Activated CD4-positive, alpha-beta T cell treated with anti-CD3 and anti-CD28 coated beads, Interleukin-2, amount 10 ng/mL, durations not matched to agents 24 days and 14 days (primary cell): ENCODE results near the gene ADK. TPM values are rescaled to one million over a fixed set of nuclear protein-coding genes. Genes with fewer than 3 reads are reported as not detected.
A peak's percentile ranks its signal among the peaks of the same experiment; 100 is the strongest.

Source experiments
- DNase-seq: peaks from one replicate; pipeline ENCODE4 v3.0.0; 2022
- H3K27ac Mint-ChIP-seq: one replicate; pipeline ENCODE4 v1.8.0; 2022; ENCODE audit warnings: mild to moderate bottlenecking, mixed read lengths
- H3K27me3 Mint-ChIP-seq: one replicate; pipeline ENCODE4 v1.8.0; 2022; ENCODE audit warnings: mixed read lengths
- H3K36me3 Mint-ChIP-seq: one replicate; pipeline ENCODE4 v1.8.0; 2022; ENCODE audit warnings: low read depth, mild to moderate bottlenecking, mixed read lengths
- H3K4me1 Mint-ChIP-seq: one replicate; pipeline ENCODE4 v1.8.0; 2021; ENCODE audit warnings: mixed read lengths
- H3K4me3 Mint-ChIP-seq: one replicate; pipeline ENCODE4 v1.8.0; 2022; ENCODE audit warnings: mild to moderate bottlenecking, moderate library complexity, mixed read lengths
- H3K9me3 Mint-ChIP-seq: one replicate; pipeline ENCODE4 v1.8.0; 2021; ENCODE audit warnings: mixed read lengths
- intact Hi-C: fragments of 100-400 bp; cut with micrococcal nuclease; formaldehyde crosslinking; loops from one replicate; pipeline ENCODE4 v1.15.1; 2023
- total RNA-seq: library from RNA; stranded (reverse); gene quantifications from 2 replicates; pipeline ENCODE4 v1.2.3, GENCODE V29; 2022

Gene ADK
- total RNA-seq, 1 donor from 2014 or later, result 54.8 TPM

GRCh38 chr10:74589226-74589673 is 438.2 kb downstream of the ADK start:
- intact Hi-C loops, result loop anchor here (1.0 to 10.0 kb wide), 9 partner anchors 224 to 622 kb away; partner anchors contain the start of genes KAT6B, SAMD8 and VDAC2
- Mint-ChIP-seq H3K4me1 (peaks cover 49% of the 10 kb centered on the region), H3K27ac (peak overlapping the region; percentile 80), H3K27me3 (no peaks in the 10 kb centered on the region), H3K36me3 (peaks cover 10% of the 10 kb centered on the region), H3K9me3 (no peaks in the 10 kb centered on the region), H3K4me3 (no peak overlapping the region)
- DNase-seq, result peak; percentile 94

- H3K9me3 Mint-ChIP-seq, result no peaks in the 10 kb centered on the region
- H3K4me1 Mint-ChIP-seq, result peaks cover 47% of the 10 kb centered on the region
- peaks cover 10% of the 10 kb centered on the region for H3K36me3 Mint-ChIP-seq
- intact Hi-C loops, result loop anchor here (1.0 to 10.0 kb wide), 9 partner anchors 225 to 621 kb away; partner anchors contain the start of genes KAT6B, SAMD8 and VDAC2
- DNase-seq, result no peak
- H3K27me3 Mint-ChIP-seq, result no peaks in the 10 kb centered on the region
- H3K27ac Mint-ChIP-seq, result peak overlapping the region; percentile 61
- no peak overlapping the region for H3K4me3 Mint-ChIP-seq
Observed at GRCh38 chr10:74589851-74590250, 438.8 kb downstream of the ADK start.

- DNase-seq, result no peak
- intact Hi-C loops, result no loop called here
- peaks cover 28% of the 10 kb centered on the region for H3K4me1 Mint-ChIP-seq
- no peaks in the 10 kb centered on the region for H3K27me3 Mint-ChIP-seq
- H3K4me3 Mint-ChIP-seq, result no peak overlapping the region
- peak overlapping the region; percentile 80 for H3K27ac Mint-ChIP-seq
- H3K36me3 Mint-ChIP-seq, result peaks cover 16% of the 10 kb centered on the region
- H3K9me3 Mint-ChIP-seq, result no peaks in the 10 kb centered on the region
Observed at GRCh38 chr10:74593470-74593869, 442.4 kb downstream of the ADK start.

- H3K4me3 Mint-ChIP-seq, result no peak overlapping the region
- H3K4me1 Mint-ChIP-seq, result peaks cover 22% of the 10 kb centered on the region
- H3K27me3 Mint-ChIP-seq, result no peaks in the 10 kb centered on the region
- no peak overlapping the region for H3K27ac Mint-ChIP-seq
- intact Hi-C loops, result no loop called here
- H3K36me3 Mint-ChIP-seq, result peaks cover 10% of the 10 kb centered on the region
- DNase-seq, result no peak
- H3K9me3 Mint-ChIP-seq, result no peaks in the 10 kb centered on the region
Observed at GRCh38 chr10:74596713-74597112, 445.7 kb downstream of the ADK start.

GRCh38 chr10:74598891-74599566 is 448.0 kb downstream of the ADK start:
- intact Hi-C loops, result loop anchor here (2.0 kb wide), 1 partner anchor 14 kb away; no protein-coding TSS in a partner anchor
- Mint-ChIP-seq H3K4me1 (peaks cover 12% of the 10 kb centered on the region), H3K27ac (no peak overlapping the region), H3K9me3 (peaks cover 9% of the 10 kb centered on the region), H3K36me3 (peaks cover 15% of the 10 kb centered on the region), H3K4me3 (no peak overlapping the region), H3K27me3 (no peaks in the 10 kb centered on the region)
- no peak for DNase-seq

- no peaks in the 10 kb centered on the region for H3K27me3 Mint-ChIP-seq
- DNase-seq, result no peak
- H3K9me3 Mint-ChIP-seq, result peaks cover 14% of the 10 kb centered on the region
- H3K36me3 Mint-ChIP-seq, result peaks cover 21% of the 10 kb centered on the region
- H3K4me1 Mint-ChIP-seq, result peaks cover 12% of the 10 kb centered on the region
- intact Hi-C loops, result loop anchor here (2.0 kb wide), 1 partner anchor 15 kb away; no protein-coding TSS in a partner anchor
- no peak overlapping the region for H3K27ac Mint-ChIP-seq
- no peak overlapping the region for H3K4me3 Mint-ChIP-seq
Observed at GRCh38 chr10:74599672-74600071, 448.7 kb downstream of the ADK start.

- Mint-ChIP-seq H3K4me3 (no peak overlapping the region), H3K27me3 (no peaks in the 10 kb centered on the region), H3K36me3 (peaks cover 26% of the 10 kb centered on the region), H3K9me3 (peaks cover 19% of the 10 kb centered on the region), H3K27ac (no peak overlapping the region), H3K4me1 (peaks cover 12% of the 10 kb centered on the region)
- DNase-seq, result no peak
- intact Hi-C loops, result no loop called here
Observed at GRCh38 chr10:74600170-74600569, 449.1 kb downstream of the ADK start.

- peaks cover 22% of the 10 kb centered on the region for H3K9me3 Mint-ChIP-seq
- H3K4me3 Mint-ChIP-seq, result no peak overlapping the region
- intact Hi-C loops, result no loop called here
- peaks cover 29% of the 10 kb centered on the region for H3K36me3 Mint-ChIP-seq
- H3K4me1 Mint-ChIP-seq, result peaks cover 9% of the 10 kb centered on the region
- DNase-seq, result no peak
- H3K27ac Mint-ChIP-seq, result no peak overlapping the region
- no peaks in the 10 kb centered on the region for H3K27me3 Mint-ChIP-seq
Observed at GRCh38 chr10:74602576-74602975, 451.6 kb downstream of the ADK start.

- H3K36me3 Mint-ChIP-seq, result peaks cover 17% of the 10 kb centered on the region
- H3K9me3 Mint-ChIP-seq, result peaks cover 7% of the 10 kb centered on the region
- no peaks in the 10 kb centered on the region for H3K27me3 Mint-ChIP-seq
- DNase-seq, result no peak
- no peak overlapping the region for H3K27ac Mint-ChIP-seq
- H3K4me1 Mint-ChIP-seq, result peaks cover 4% of the 10 kb centered on the region
- intact Hi-C loops, result no loop called here
- no peak overlapping the region for H3K4me3 Mint-ChIP-seq
Observed at GRCh38 chr10:74610299-74610698, 459.3 kb downstream of the ADK start.

- intact Hi-C loops, result no loop called here
- peaks cover 13% of the 10 kb centered on the region for H3K36me3 Mint-ChIP-seq
- peaks cover 4% of the 10 kb centered on the region for H3K4me1 Mint-ChIP-seq
- H3K4me3 Mint-ChIP-seq, result no peak overlapping the region
- H3K27ac Mint-ChIP-seq, result no peak overlapping the region
- H3K9me3 Mint-ChIP-seq, result peaks cover 10% of the 10 kb centered on the region
- no peaks in the 10 kb centered on the region for H3K27me3 Mint-ChIP-seq
- no peak for DNase-seq
Observed at GRCh38 chr10:74612195-74612594, 461.2 kb downstream of the ADK start.

- Mint-ChIP-seq H3K4me1 (no peaks in the 10 kb centered on the region), H3K27me3 (no peaks in the 10 kb centered on the region), H3K36me3 (peaks cover 22% of the 10 kb centered on the region), H3K9me3 (peaks cover 30% of the 10 kb centered on the region), H3K4me3 (no peak overlapping the region), H3K27ac (no peak overlapping the region)
- no peak for DNase-seq
- intact Hi-C loops, result no loop called here
Observed at GRCh38 chr10:74620626-74621025, 469.6 kb downstream of the ADK start.

- no peak overlapping the region for H3K27ac Mint-ChIP-seq
- H3K27me3 Mint-ChIP-seq, result no peaks in the 10 kb centered on the region
- peaks cover 15% of the 10 kb centered on the region for H3K36me3 Mint-ChIP-seq
- intact Hi-C loops, result no loop called here
- peaks cover 23% of the 10 kb centered on the region for H3K9me3 Mint-ChIP-seq
- no peak overlapping the region for H3K4me3 Mint-ChIP-seq
- no peaks in the 10 kb centered on the region for H3K4me1 Mint-ChIP-seq
- DNase-seq, result no peak
Observed at GRCh38 chr10:74623786-74624185, 472.8 kb downstream of the ADK start.

- no peaks in the 10 kb centered on the region for H3K4me1 Mint-ChIP-seq
- H3K27me3 Mint-ChIP-seq, result no peaks in the 10 kb centered on the region
- DNase-seq, result no peak
- intact Hi-C loops, result no loop called here
- peaks cover 15% of the 10 kb centered on the region for H3K36me3 Mint-ChIP-seq
- H3K9me3 Mint-ChIP-seq, result peaks cover 23% of the 10 kb centered on the region
- H3K4me3 Mint-ChIP-seq, result no peak overlapping the region
- no peak overlapping the region for H3K27ac Mint-ChIP-seq
Observed at GRCh38 chr10:74624501-74624900, 473.5 kb downstream of the ADK start.

GRCh38 chr10:74628136-74628535 is 477.1 kb downstream of the ADK start:
- Mint-ChIP-seq H3K9me3 (peaks cover 6% of the 10 kb centered on the region), H3K4me1 (no peaks in the 10 kb centered on the region), H3K4me3 (no peak overlapping the region), H3K27ac (no peak overlapping the region), H3K36me3 (peaks cover 7% of the 10 kb centered on the region), H3K27me3 (no peaks in the 10 kb centered on the region)
- DNase-seq, result no peak
- intact Hi-C loops, result no loop called here
